NCI-H1694 treated with DMSO at 0.1 percent for 48 hours (cell line): ENCODE data around the gene ANKRD12.
"Not testable (repeated sequence)": the region's sequence is repeated elsewhere in the genome, so short reads cannot be mapped to it uniquely, and the experiment has no call there.

Experiments
- DNase-seq: peaks from one replicate; lab custom pipeline; 2025; lab: John Stamatoyannopoulos, UW

The ANKRD12 gene

DNA sequence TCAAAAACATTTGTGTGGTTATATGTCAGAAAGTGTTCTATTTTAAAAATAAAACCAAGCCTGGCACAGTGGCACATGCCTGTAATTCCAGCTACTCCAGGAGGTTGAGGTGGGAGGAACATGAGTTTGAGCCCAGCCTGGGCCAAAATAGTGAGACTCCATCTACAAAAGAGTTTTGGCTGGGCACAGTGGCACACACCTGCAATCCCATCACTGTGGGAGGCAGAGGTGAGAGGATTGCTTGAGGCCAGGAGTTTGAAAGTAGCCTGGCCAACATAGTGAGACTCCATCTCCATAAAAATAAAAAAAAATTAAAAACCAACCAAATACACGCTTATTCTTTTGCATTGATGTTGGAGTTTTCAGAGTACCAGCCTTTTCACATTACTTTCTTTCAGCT lies 9.6 kb downstream of the ANKRD12 start:
- no peak for DNase-seq

DNA sequence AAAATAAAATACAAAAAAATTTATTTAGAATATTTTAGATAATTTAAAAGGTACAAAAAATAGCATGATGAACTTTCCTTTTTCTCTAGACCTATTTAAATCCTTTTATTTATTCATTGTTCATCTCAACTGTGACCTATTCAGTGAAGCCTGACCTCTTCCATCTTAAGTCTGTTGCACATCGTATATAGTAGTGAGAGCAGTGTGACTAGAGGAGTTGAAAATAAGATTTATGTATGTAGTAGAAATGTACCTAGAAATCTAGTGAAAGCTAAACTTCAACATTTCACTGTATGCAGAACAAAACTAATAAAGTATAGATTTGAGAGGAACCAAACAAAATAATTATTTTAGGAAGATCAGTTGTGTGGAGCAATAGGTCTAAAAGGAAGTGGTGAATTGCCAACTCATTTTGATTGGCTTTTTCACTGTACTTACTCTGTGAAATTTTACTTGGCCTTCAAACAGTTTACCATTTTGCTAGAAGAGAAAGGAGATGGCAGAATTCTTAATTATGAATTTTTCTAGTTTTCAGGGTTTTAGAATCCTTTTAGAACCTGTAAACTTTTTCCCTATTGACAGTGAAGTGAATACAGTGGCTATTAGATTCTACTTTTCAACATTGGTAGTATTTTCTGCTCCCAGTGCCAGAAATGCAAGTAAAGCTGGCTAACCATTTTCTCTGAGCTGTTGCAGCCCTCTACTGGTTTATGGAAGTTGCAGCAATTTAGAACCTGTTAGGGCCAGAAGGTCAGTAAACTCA lies 11.0 kb downstream of the ANKRD12 start:
- DNase-seq = peak; percentile 65

DNA sequence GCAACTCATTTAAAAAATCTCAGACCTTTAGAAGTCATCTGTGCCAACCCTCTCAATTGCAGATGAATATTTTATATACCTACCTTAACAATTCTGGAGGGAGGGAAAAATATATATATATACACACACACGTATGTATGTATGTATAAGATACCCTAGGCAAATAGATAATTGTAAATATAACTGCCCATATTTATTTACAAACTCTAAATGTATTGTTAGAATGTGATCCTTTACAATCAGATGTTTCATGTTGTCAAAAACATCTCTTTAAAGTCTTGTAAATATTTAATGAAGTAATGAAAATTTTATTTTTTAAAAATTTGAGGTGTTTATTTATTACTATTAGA lies 11.6 kb downstream of the ANKRD12 start:
- DNase-seq = no peak

DNA sequence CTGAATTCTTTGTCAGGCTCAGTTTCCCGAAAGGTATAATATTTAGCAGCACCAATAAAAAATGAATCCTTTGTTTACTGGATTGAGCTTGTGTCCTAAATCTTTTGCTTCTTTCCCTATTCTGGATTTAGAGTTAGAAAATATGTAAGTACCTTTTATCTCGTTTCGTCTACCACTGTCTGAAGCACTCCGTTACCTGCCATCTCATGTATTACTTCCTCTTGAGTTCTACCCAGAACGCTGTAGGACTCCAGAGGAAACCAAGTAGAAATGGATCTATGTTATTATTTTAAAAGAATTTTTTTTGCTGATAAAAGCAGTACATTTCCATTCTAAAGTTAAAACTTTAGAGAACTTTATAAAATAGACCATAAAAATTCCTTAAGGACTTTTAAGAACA lies 13.5 kb downstream of the ANKRD12 start:
- DNase-seq = no peak

DNA sequence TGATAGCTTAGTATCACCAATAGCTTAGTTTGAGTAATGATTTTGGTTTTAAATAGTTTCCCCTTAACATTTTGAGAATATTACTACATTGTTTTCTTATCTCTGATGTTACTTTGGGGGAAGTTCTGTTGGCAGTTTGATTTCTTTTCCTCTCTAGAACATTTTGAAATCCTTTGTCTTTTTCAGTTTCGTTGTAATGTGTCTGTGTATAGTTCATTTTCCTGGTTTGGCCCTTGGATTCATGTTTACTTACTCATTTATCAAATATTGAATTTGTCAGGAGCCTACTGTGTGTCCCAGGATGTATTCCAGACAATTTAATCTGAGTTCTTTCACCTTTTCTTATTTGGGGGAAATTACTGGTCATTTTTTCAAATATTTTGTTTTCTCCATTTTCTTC lies 16.7 kb downstream of the ANKRD12 start:
- DNase-seq = no peak

DNA sequence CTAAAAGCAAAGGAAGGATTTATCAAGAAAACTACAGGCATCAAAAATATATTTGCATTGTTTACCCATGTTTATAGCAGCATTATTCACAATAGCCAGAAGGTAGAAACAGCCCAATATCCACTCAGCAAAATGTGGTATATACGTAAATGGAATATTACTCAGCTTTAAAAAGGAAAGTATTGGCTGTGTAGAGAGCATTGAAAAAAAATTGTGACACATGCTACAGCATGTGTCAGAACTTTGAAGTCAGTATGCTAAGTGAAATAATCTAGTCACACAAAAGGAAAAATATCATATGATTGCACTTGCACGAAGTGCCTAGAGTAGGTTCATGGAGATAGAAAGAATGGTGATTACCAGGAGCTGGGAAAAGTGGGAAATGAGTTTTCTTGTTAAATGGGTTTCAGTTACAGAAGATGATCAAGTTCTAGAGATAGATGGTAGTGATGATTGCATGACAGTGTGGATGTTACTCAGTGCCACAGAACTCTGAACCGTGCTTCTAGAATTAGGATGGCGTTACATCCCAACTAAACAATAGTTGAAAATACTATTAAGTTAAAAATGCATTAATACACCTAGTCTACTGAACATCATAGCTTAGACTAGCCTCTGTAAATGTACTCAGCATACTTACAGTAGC lies 20.1 kb downstream of the ANKRD12 start:
- no peak for DNase-seq

DNA sequence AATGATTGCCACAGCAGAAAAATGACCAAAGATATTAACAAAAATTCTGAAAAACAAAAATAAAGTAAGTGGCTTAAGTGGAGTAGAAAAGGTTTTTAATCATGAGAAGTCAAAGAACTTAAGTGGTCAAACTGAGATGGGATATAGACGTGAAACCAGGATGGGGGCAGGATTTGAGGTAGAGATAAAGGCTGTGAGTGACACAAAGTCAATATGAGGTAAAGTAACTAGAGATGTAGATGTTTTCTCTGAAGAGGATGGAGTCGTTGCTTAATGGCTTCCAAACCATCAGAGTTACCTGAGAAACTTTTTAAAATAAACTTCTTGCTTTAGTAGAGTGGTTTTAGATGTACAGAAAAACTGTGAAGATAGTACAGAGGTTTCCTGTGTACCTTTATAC lies 21.2 kb downstream of the ANKRD12 start:
- no peak for DNase-seq

DNA sequence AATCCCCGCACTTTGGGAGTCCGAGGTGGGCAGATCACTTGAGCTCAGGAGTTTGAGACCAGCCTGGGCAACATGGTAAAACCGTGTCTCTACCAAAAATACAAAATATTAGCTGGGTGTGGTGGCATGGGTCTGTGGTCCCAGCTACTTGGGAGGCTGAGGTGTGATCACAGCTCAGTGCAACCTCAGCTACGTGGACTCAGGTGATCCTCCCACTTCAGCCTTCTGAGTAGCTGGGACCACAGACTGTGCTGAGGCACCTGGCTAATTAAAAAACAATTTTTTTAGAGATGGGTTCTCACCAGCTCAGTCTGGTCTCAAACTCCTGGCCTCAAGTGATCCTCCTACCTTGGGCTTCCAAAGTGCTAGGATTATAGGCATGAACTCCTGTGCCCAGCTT lies 23.4 kb downstream of the ANKRD12 start:
- no peak for DNase-seq

DNA sequence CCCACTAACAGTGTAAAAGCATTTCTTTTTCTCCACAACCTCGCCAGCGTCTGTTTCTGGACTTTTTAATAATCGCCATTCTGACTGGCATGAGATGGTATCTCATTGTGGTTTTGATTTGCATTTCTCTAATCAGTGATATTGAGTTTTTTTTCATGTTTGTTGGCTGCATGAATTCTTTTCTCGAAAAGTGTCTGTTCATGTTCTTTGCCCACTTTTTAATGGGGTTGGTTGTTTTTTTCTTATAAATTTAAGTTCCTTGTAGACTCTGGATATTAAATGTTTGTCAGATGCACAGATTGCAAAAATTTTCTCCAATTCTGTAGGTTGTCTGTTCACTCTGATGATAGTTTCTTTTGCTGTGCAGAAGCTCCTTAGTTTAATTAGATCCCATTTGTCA lies 26.1 kb downstream of the ANKRD12 start:
- DNase-seq = not testable (repeated sequence)

DNA sequence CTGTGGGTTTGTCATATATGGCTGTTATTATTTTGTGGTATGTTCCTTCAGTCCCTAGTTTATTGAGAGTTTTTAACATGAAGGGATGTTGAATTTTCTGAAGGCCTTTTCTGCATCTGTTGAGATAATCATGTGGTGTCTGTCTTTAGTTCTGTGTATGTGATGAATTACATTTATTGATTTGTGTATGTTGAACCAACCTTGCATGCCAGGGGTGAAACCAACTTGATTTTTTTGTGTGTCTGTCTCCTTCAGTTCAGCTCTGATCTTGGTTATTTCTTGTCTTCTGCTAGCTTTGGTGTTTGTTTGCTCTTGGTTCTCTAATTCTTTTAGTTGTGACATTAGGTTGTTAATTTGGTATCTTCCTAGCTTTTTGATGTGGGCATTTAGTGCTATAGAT lies 27.6 kb downstream of the ANKRD12 start:
- DNase-seq = not testable (repeated sequence)

DNA sequence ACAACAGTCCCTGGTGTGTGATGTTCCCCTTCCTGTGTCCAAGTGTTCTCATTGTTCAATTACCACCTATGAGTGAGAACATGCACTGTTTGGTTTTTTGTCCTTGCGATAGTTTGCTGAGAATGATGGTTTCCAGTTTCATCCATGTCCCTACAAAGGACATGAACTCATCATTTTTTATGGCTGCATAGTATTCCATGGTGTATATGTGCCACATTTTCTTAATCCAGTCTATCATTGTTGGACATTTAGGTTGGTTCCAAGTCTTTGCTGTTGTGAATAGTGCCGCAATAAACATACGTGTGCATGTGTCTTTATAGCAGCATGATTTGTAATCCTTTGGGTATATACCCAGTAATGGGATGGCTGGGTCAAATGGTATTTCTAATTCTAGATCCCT lies 29.3 kb downstream of the ANKRD12 start:
- not testable (repeated sequence) for DNase-seq

DNA sequence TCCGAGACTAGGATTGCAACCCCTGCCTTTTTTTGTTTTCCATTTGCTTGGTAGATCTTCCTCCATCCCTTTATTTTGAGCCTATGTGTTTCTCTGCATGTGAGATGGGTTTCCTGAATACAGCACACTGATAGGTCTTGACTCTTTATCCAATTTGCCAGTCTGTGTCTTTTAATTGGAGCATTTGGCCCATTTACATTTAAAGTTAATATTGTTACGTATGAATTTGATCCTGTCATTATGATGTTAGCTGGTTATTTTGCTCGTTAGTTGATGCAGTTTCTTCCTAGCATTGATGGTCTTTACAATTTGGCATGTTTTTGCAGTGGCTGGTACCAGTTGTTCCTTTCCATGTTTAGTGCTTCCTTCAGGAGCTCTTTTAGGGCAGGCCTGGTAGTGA lies 32.9 kb downstream of the ANKRD12 start:
- not testable (repeated sequence) for DNase-seq

DNA sequence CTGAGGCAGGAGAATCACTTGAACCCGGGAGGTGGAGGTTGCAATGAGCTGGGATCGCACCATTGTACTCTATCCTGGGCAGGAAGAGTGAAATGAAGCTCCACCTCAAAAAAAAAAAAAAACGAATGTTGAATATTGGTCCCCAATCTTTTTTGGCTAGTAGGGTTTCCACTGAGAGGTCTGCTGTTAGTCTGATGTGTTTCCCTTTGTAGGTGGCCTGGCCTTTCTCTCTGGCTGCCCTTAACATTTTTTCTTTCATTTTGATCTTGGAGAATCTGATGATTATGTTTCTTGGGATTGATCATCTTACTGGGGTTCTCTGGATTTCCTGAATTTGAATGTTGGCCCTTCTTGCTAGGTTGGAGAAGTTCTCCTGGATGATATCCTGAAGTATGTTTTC lies 35.3 kb downstream of the ANKRD12 start:
- not testable (repeated sequence) for DNase-seq

DNA sequence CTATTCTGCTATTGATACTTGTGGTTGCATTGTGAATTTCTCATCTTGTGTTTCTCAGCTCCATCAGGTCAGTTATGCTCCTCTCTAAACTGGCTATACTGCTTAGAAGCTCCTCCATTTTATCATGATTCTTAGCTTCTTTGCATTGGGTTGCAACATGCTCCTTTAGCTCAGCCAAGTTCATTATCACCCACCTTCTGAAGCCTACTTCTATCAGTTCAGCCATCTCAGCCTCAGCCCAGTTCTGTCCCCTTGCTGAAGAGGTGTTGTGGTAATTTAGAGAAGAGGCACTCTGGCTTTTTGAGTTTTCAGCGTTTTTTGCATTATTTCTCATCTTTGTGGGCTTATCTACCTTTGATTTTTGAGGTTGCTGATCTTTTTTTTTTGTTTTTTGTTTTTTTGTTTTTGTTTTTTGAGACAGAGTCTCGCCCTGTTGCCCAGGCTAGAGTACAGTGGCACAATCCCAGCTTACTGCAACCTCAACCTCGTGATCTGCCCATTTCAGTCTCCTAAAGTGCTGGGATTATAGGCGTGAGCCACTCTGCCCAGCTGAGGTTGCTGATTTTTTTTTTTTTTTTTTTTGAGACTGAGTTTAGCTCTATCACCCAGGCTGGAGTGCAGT lies 36.0 kb downstream of the ANKRD12 start:
- no peak for DNase-seq

DNA sequence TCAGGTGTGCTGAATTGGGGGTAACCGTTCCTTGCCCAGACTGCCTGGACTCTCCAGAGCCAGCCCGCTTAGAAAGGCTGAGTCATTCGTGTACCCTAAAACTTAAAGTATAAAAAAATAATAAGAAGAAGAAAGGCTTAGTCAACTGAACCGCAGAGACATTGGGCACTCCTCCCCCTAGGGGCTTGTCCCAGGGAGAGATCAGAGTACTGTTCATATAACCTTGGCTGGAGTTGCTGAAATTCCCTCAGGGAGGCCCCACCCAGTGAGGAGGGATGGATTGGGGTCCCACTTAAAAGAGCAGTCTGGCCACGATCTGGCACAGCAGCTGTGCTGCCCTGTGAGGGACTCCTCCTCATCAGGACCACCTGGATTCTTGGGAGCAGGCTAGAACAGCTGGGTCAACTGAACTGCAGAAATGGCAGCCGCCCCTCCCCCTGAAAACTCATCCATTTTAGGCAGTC lies 37.2 kb downstream of the ANKRD12 start:
- no peak for DNase-seq

DNA sequence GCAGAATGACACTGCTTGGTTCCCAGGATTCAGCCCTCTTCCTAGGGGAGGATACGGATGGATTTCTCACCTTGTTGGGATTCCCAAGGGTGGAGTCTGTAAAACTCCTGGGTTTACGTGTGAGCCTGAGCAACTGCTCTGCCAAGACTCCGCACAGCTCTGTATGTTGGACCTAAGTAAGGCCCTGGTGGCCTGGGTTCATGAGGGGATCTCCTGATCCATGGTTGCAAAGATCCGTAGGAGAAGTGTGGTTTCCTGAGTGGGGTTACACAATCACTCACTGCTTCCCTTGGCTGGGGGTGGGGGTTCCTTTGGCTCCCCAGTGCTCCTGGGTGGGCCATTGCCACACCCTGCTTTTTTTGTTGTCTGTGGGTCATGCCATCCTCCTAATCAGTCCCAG lies 37.7 kb downstream of the ANKRD12 start:
- no peak for DNase-seq

DNA sequence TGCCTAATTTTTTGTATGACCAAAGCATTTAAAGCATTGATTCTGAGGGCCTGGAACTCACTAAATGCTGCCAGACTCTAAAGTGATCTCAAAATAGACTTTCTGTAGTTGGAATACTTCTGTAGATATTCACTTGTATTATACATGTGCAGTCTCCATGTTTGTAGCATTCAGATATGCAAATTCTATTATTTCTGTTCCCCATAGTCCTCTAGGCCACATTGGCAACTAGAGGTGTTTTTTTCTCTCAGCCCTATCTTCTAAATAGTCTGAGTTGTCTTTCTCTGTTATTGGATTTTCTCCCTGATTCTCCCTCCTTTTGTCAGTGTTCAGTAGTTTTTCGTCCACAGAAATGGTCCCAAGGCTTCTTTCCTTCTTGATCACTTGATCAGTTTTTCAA lies 38.5 kb downstream of the ANKRD12 start:
- DNase-seq = no peak

DNA sequence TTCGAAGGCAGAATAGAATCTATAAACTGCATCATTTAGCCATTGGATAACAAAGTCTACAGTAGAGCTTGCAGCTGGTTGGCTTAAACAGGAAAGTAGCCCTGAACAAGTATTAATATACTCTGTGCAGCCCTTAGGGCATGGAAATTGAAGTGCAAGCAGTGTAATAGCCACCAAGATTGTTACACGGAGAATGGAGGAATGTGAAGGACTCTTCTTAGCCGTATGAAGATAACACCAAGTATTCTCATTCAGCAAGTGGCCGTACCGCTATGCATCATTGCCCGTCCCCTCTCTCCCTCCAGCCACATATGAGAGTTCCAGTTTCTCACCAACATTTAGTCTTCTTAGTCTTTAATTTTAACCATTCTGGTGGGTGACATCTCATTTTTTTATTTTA lies 40.5 kb downstream of the ANKRD12 start:
- DNase-seq = no peak

DNA sequence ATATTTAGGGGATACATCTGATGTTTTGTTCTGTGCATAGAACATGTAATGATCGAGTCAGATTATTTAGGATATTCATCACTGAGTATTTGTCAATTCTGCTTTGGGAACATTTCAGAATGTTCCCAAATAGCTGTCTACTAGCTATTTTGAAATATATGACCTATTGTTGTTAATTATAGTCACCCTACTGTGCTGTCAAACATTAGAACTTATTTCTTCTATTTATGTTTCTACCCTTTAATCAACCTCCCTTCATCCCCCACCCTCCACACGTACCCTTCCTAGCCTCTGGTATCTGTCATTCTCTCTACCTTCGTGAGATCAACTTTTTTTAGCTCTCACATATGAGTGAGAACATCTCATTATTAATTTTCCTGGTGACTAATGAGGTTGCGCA lies 40.9 kb downstream of the ANKRD12 start:
- DNase-seq = no peak

DNA sequence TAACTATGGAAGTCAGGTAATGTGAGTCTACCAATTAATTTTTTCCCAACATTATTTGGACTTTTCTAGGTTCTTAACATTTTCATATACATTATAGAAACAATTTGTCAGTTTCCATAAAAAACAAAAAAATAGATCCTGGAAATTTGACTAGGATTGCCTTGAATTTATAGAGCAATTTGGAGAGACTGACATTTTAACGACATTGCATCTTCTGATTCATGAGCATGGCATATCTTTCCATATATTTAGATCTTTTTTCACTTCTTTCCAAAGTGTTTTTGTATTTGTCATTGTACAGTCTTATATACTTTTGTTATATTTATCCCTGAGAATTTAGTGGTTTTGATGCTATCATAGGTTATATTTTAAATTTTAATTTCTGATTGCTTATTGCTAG lies 42.0 kb downstream of the ANKRD12 start:
- no peak for DNase-seq

DNA sequence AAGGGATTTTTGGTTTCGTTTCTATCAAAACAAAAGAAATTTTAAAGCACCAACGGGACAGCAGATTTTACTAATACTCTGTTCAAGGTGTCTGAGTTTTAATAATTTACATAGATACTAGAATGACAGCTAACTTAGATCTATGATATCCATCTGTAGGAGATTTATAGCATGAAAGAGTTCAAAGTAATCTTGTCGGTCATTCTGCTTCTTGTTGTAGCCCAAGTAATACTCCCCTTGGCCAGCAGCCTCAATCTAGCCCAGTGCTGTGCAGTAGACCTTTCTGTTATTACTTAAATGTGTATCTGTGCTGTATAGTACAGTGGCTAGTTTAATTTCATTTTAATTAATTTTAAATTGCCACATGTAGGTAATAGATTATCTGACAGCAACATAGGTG lies 44.7 kb downstream of the ANKRD12 start:
- DNase-seq = no peak

DNA sequence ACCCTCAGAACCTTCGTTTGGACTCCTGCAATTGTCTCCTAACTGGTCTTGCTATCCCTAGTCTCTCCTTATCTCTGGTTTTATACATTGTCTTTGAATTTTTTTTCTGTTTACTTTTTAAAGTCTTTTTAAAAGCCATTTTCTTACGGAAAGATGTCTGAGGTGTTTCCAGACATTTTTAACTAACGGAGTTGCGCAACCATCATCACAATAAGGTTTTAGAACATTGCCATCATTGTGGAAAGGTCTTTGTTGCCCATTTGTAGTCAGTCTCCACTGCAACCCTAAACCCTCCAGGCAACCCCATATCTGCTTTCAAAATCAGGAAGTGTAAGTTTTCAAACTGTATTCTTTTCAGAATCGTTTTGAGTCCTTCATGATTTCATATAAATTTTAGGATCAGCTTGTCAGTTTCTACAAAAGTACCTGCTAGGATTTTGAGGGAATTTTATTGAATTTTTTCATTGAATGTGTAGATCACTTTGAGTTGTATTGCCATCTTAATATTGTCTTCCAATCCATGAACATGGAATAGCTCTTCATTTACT lies 46.3 kb downstream of the ANKRD12 start:
- DNase-seq = no peak

DNA sequence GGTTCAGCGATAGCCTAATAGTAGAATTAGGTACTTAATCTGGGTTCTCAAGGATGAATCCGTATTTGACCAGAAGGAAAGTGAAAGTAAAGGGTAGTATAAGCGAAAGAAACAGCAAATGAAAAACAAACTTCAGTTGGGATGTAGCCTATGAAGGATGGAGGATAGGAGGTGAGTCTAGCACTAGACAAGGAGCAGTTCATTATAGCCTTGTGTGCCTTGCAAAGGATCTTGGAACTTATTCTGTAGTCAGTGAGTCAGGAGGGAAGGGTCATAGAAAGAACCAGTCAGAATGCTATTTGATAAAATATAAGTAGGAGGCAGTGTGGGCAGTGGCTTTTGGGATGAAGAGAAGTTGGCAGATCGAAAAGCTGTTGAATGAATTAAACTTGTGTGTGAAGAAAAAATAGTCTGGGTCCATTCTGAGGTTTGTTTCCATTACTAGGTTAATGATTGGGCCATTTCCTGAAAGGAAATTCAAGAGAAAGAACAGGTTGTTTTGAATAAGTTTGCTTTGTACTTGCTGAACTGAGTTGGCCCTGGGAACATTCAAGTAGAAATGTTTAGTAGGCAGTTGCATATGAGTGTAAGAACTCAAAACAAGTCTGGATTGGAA lies 48.5 kb downstream of the ANKRD12 start:
- no peak for DNase-seq
